Raji (cell line): ENCODE data around the gene TAGLN2.
A peak's percentile ranks its signal among the peaks of the same experiment; 100 is the strongest.

ENCODE experiments used
- POLR2A ChIP-seq: IDR thresholded peaks from 2 replicates; pipeline ENCODE4 v1.6.1; 2011; ENCODE audit warnings: low read depth, low read length, control low read depth; ENCODE audit not compliant: insufficient read depth

The TAGLN2 gene

DNA sequence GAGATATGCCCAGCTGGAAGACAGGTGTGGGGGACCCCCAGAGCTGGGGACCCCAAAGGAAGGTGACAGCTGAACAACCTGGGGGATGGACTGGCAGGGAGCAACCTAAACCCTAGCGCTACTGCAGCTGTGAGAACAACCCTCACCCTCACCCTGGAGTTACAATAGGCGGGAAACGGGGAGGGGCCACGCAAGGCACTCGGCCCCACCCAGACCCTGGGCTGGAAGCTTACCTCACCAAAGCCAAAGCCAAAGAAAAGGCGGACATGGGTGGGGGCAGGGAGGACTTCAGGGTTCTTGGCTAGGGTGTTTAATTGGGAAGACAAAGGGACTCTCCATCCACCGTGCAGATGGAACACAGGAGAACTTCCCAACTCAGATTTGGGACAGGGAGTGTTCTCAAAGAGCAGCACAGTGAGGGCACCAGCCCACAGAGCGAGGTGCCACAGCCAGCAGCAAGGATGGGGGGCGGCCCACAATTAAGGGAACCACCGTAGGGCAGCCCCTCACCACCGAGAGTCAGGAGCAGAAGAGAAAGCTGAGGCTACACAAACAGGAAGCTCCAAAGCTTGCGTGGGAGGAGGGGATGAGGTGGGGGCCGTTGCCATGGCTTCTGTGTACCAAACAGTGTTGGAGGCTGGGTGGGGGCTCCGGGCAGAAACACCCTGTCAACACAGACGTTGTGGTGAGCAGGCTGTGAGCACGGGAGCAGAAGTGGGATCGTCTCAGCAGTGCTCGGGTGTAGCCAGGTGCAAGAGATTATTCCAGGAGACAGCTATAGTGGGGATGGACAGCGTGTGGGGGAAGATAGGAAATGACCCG, 1.9 kb downstream of the TAGLN2 start:
- 0 out of 2 replicates have a peak, but pooled peaks have one; percentile 23 for TF ChIP-seq POLR2A

DNA sequence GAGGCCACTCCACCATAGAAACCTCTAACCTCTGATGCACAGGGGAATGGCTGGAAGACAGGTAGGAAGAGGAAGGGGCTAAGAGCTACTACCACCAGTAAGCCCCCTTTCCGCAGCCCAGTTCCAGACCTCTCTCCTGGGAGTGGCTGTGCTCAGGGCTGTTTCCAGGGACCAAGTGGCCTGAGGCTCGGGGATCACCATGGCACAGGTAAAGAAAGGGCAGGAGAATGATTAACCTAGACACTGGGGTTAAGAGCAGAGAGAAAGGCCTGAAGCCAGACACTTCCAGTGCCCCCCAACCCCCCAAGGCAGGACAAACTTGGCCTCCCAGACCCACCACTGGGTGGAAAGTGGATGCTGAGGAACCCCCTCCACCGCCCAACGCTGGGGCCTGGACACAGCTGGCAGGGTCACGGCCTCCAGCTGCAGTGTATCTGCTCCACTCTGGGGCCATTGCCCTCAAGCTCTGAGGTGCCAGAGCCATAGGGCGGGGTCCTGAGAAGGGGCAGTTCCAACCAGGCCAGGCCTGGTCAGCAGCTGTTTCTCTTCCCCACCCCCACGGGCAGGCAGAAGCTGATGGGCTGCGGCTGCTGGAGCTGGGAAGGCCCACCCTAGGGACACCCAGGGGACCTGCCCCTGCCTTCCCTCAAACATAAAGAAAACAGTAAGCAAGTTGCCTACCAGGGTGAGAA, 2.6 kb downstream of the TAGLN2 start:
- TF ChIP-seq POLR2A = no peak

GRCh38 chr1:159921700-159922504, 3.4 kb downstream of the TAGLN2 start:
- TF ChIP-seq POLR2A = no peak

DNA sequence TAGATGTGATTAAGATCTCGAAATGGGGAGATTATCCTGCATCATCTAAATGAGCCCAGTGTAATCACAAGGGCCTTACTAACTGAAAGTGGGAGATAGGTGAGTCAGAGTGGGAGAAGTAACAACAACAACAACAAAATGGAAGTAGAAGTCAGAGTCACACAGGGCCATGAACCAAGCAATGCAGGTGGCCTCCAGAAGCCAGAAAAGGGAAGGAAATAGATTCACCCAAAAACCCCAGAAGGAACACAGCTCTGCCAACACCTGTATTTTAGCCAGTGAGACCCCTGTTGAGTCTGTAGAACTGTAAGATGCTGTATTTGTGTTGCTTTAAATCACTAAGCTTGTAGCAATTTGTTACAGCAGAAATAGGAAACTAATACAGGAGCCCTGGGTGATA, 4.1 kb downstream of the TAGLN2 start:
- TF ChIP-seq POLR2A = no peak

- TF ChIP-seq POLR2A = no peak
Observed at GRCh38 chr1:159920651-159921050, 4.7 kb downstream of the TAGLN2 start.

DNA sequence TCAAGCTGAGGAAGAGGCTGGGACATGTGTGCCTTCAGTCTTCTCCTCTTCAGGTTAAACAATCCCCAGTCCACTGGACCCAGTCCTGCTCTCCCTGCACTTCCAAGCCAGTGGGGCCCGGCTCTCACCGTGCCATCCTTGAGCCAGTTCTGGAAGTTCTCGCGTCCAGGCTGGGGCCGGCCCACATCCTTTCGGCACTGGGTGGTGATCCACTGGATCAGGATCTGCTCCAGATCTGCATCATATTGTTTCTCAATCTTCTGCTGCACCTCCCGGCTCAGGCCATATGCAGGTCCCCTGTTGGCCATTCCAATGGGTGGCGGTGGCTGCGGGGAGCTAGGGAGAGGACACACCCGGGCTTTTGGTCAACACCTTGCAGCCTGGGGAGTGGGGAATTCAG, 5.1 kb downstream of the TAGLN2 start:
- no peak for TF ChIP-seq POLR2A

- no peak for TF ChIP-seq POLR2A
Observed at GRCh38 chr1:159919236-159919865, 6.0 kb downstream of the TAGLN2 start.

GRCh38 chr1:159918352-159919200, 6.7 kb downstream of the TAGLN2 start:
- TF ChIP-seq POLR2A = no peak

- TF ChIP-seq POLR2A = no peak
Observed at GRCh38 chr1:159917533-159918351, 7.6 kb downstream of the TAGLN2 start.

- no peak for TF ChIP-seq POLR2A
Observed at GRCh38 chr1:159916242-159917051, 8.9 kb downstream of the TAGLN2 start.

DNA sequence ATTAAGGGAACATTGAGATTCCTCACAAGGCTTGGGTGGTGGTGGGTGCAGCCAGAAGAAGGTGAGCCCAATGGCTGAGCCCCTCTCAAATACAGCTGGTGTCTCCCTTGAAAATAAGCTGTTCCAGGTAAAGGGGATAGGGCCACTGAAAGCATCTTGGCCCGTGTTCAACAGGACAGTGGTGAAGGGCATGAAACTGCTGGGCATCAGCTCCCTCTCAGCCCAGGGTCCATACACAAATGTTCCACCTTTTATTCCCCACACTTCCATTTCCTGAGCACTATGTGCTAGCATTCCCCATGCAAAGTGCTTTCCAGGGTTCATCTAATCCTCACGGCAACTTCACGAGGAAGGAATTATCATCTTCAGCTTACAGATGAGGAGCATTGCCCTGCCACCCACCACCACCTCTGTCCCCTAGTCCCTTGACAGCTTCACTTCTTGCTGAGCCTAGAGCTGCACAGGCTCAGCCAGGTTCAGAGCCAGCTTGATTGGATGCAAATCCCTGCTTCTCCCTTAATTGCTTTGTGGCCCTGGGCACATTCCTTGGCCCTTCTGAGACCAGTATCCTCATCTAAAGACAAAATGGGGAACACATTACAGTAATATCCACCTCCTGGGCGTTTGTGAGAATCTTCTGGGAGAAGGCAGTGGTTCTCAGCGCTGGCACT, 9.6 kb downstream of the TAGLN2 start:
- TF ChIP-seq POLR2A = no peak

DNA sequence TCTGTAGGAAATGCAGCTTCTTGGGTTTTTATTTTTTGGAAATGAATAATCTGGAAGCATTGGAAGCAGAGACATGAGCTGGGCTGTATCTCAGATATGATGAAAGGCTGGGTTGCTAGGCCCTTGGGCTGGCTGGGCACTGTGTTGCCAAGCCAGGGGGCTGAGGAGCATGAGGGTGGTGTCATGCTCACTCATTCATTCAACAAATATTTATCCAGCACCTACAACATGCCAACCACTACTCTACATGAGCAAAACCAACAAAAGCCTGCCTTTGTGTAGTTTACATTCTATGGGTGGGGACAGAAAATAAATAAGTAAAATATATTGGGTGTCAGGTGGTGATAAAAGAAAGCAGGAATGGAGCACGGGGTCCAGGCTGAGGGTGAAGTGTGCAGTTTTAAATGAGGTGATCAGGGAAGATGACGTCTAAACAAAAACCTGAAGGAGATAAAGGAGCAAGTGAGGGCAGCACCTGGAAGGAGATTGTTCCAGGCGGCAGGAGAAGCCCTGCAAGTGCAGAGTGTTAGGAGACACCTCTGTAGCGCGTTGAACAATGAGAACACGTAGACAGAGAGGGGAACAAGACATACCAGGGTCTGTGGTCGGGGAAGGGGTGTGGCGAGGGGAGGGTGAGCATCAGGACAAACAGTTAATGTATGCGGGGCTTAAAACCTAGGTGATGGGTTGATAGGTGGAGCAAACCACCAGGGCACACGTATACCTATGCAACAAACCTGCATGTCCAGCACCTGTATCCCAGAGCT, 10.9 kb downstream of the TAGLN2 start:
- no peak for TF ChIP-seq POLR2A
